Measurements from ENCODE around the gene FABP7. TPM values are rescaled to one million over a fixed set of nuclear protein-coding genes. Genes with fewer than 3 reads are reported as not detected.
"Not testable (repeated sequence)": the region's sequence is repeated elsewhere in the genome, so short reads cannot be mapped to it uniquely, and the experiment has no call there.

The FABP7 gene
- not detected in 2 replicates for total RNA-seq (2014; rRNA removed; shearing (Covaris generic))
- not detected in 2 replicates for polyA plus RNA-seq (2015; cell fraction: cytosol; rRNA removed)
- not detected in 2 replicates for polyA plus RNA-seq (2015; cell fraction: nucleus; rRNA removed)

DNA sequence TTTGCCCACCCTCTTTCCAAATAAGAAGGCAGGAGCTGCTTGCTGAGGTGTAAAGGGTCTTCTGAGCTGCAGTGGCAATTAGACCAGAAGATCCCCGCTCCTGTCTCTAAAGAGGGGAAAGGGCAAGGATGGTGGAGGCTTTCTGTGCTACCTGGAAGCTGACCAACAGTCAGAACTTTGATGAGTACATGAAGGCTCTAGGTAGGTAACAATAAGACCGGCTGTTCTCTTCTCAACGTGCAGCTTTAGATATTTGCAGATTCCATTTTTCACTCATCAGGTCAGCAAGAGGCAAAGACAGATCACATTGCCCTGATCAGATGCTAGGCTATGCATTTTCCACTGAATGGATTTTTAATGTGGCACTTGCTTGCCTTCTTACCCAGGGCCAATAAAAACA is at the start of gene FABP7:
TSS of gene FABP7 (plus strand) at position 50 of the 400 bp plus-strand sequence. CDS start at position 129, 79 bp downstream.
- no peak for DNase-seq (ENCODE audit: low read depth)

DNA sequence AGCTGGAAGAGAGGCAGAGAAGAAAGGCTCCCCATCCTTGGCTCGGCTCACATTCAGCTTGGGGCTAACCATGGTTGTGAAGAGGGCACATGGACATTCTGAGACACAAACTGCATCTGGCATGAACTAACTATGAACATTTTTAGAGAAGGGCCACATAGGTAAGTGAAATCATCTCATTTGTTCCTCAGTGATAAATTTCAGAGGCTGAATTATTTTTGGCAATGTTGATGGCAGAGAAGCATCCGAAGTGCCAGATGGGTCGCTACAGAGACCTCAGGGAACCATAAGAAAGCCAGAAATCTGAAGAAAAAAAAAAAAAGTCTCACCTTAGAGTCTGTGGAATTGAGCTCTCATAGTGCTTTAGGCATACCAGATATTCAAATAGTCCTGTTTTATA is 49.2 kb upstream of the FABP7 start:
- no peak for DNase-seq (ENCODE audit: low read depth)

DNA sequence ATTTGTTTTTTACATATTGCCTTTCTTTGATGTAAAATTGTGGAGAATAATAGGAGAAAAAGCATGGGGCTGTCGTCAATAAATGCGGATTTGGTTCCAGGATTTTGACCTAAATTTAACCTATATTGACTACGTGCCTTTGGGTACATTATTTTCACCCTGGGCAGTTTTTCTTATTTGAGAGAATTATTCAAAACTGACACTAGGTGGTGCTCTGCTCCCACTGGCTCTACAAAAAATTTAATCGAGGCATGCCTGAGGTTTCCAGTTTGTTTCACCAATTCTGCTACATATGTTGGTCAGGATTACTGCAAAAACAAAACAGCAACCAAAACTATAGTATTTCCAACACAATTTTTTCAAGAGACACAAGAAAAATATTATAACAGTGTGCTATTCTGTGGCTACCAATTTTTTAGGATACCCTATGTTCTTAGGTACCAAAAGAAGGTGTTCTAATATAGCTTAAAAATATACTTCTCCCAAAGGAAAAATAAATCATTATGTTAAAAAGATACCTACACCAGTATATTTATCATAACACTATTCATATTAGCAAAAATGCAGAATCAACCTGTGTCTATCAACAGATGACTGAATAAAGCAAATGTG is 48.6 kb upstream of the FABP7 start:
- peak; percentile 38 for DNase-seq (ENCODE audit: low read depth)

DNA sequence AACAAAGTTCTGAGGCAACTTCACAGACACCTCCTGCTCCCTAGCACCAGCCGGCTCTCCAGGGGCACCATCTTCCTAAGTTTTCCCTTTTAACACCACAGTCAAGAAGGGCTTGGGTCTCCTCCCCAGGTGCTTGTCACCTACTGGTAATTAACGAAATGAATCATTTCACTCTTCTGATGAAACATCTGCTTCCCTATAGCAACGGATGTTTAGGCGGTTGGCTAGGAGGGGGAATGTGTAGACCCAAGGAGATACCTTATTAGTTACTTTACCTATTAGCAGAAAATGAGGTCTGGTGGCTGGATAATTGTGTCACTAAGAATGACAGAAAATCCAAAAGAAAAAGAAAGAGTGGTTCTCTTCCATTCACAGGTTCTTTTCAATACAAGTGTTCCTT is 46.3 kb upstream of the FABP7 start:
- DNase-seq (ENCODE audit: low read depth), result no peak

DNA sequence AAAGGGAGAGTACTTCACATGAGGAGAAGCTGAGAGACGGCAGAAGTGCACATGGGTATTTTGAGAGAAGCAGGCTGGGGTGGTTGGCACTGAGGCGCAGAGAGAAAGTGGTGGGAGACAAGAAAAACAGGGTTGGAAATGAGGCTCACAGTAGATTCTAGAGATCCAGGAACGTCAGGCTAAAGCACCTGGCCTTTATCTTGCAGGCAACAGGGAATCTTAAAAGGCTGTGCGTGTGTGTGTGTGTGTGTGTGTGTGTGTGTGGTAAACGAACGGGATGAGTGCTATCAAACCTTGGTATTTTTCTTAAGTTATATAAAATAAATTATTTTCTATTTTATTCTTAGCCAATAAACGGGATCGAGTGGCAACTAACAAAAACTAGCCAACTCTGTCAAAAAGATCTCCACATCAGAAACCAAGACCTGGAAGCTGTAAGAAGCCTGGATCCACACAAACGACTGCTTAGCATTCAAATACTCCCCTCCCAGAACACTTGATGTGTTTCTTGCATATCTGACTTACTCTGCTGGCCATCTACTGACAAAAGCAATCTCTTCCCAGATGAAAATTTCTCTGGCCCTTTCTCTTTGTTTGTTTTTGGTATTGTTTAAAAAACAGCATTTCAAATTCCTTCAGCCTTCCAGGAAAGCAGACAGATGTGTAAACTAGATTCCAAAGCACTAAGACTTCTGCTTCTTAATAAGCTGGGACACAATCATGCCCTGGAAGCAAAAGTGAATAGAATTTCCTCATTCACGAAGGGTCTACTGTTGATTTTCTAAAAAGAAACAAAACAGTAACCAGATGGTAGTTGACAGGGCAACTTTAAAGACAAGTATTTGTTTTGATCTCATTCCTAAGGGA is 44.8 kb upstream of the FABP7 start:
- DNase-seq (ENCODE audit: low read depth), result no peak

DNA sequence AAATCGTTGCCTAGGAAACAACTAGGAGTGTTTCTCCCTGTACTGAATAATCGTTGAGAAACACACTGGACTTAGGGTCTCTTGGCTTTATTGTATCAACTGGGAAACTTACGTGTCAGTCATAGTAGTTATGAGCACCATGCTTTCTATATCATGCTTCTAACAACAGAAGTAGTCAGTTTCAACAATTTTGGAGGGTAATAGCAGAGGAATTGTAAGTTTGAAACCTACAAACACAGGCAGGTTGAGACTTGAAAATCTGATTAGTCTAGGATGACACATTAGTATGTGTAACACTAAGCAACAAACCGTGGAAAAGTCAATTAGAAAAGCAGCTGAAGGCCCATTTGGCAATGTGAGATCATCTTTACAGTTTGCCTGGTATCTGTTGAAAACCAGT is 43.9 kb upstream of the FABP7 start:
- DNase-seq (ENCODE audit: low read depth), result no peak

DNA sequence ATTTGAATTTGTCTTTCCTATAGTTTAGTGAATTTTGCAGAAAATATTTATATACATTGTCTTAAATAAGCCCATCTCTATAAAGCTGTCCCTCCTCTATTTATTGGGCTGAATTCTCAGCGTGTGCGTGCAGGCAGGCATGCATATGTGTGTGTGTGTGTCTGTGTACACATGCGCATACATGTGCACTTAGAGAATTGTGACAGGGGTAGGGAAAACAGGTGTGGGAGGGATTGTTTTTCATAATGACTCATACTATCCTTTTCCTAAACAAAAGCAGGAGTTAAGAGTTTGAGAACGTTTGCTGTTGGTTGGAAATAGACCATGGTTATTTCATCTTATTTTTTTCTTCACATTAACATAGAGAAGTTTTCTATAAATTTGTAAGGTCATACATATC is 43.4 kb upstream of the FABP7 start:
- DNase-seq (ENCODE audit: low read depth), result no peak

DNA sequence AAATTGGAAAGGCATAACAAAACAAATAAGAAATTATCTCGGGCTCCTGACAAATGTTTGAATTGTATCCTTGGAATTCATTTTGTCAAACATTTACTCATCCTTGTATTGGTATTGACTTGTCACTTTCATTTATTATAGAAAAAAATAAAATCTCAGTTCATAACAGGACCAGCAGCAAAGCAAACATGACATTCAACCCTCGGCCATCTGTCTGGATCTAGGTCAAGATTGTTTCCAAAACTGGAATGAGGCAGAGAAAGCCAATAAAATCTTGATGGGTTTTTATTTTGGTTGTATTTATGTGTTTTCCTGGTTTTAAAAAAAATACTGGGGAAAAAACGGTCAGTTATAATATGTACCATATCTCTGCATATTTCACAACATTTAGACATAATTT is 42.9 kb upstream of the FABP7 start:
- no peak for DNase-seq (ENCODE audit: low read depth)

DNA sequence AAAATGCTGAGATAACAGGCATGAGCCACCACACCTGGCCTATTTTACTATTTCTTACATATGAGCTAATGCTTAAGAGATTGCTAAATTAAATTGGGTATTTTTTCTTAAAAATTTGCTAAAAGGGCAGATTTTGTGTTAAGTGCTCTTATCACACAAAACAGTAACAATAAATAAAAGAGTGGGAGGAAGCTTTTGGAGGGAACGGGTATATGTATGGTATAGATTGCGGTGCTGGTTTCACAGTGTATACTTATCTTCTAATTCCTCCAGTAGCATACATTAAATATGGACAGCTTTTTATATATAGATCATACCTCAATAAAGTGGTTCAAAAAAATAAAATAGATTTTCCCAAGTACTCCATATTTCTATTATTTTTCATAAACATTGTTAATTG is 39.4 kb upstream of the FABP7 start:
- DNase-seq (ENCODE audit: low read depth), result no peak

DNA sequence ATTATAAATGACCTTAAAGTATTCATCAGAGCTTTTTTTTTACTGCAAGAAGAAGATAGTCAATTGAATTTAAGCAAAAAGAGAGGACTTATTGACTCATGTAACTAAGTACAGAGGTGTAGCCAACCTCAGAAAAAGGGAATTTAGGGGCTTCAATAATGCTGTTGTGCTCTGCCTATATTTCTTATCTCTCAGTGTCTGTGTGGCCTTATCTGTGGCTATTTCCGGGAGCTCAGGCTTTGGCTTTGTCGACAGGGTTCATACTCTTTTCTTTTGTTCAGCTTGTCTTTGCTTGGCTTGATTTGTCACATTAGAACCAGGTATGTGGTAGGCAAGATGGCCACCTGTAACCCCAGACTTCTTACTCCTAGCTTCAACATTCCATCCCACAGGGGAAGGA is 38.6 kb upstream of the FABP7 start:
- no peak for DNase-seq (ENCODE audit: low read depth)

DNA sequence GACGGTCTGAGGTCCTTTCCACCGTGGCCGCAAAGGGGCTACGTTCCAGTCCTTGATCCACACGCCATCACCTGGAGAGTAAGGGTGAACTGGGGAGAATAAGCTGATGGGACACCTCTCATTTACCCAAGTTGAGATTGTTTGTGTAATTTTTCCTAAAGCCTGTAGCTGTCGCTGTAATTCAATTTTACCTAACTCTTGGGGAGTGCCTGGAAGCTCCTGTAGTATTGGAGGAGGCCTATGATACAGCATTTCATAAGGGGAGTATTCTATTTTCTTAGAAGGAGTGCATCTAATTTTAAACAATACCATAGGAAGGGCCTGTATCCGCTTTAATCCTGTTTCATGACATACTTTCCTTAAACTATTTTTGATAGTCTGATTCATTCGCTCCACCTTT is 35.3 kb upstream of the FABP7 start:
- peak; percentile 11 for DNase-seq (ENCODE audit: low read depth)

DNA sequence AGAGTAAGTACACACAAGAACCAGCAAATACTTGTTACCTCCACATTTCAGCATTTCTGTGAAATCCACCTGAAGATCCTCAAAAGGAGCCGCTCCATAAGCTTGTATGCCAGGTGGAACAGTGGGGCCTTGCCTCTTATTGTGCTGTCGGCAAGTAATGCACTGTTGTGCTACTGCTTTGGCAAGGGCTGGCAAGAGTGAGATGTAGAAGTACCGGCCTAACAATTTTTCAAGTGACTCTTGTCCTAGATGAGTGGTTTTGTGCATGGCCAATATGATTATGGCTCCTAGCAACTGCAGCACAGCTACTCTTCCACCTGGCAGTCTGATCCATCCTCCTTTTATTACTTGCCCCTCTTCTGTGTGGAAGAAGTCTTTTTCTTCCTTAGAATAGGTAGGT is 34.7 kb upstream of the FABP7 start:
- DNase-seq (ENCODE audit: low read depth), result not testable (repeated sequence)

DNA sequence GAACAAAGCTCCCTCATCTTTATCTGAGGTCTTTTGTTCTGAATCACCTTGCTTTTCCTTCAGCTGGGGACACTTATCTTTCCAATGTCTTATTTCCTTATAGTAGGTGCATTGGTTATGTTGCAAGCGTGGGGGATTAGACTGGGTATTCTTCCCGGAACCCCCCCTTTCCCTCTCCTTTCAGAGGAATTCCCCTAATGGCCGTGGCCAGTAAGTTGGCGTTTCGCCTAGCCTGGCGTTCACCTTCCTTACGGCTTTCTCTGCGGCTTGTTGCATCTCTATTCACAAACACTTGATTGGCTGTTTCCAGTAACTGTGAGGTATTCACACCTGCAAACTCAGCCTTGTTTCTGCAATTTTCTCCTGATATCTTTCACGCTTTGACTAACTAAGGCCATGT is 32.8 kb upstream of the FABP7 start:
- DNase-seq (ENCODE audit: low read depth), result no peak

DNA sequence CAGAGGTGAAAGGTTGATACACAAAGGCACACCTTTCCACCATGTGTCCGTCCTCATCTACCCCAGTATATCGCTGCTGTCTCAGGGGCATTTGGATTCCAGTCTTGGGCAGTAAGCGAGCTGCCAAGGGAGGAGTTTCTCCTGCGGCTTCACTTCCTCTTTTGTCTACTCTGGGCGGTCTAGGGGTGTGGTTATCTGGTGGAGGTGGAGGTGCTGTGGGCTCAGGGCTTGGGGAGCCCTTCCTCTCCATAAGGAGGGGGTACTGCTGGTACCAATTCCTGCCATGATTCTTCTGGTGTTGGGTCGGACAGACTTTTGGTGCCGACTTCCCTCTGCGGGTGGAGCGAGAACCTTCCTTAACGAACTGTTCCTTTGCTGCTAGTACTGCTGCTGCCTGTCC is 31.9 kb upstream of the FABP7 start:
- DNase-seq (ENCODE audit: low read depth), result no peak

DNA sequence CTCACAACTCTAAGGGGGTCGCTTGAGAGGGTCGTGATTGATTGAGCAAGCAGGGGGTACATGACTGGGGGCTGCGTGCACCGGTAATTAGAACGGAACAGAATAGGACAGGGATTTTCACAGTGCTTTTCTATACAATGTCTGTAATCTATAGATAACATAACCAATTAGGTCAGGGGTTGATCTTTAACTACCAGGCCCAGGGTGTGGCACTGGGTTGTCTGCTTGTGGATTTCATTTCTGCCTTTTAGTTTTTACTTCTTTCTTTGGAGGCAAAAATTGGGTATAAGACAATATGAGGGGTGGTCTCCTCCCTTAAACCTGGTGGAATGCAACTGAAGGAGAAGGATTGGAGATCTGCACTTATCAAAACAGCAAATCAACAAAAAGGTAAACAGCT is 30.6 kb upstream of the FABP7 start:
- not testable (repeated sequence) for DNase-seq (ENCODE audit: low read depth)

DNA sequence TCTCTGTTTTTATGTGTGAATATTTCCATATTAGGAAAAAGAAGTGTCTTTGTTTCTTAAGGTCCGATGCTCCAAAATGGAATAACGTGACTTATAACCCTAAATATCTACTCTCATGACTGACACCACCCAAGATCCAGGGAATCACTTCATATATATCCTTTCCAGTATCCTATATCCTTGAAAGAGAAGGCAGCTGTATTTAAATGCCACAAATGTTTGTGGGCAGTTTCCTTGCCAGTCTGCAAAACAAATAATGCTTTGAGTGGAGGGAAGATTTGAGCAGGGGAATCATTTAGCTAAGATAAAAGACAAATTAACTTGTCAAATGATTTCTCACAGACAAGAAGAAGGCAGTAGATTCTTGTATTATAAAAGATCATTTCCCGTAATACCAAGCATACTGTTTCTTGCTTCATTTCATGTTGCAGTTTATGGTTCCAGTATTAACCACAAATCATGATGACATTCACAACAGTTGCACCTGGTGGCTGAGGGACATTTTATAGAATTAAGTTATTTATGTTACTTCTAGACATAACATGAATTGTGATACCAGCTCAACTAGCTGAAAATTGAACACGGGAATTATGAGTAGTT is 30.0 kb upstream of the FABP7 start:
- no peak for DNase-seq (ENCODE audit: low read depth)

DNA sequence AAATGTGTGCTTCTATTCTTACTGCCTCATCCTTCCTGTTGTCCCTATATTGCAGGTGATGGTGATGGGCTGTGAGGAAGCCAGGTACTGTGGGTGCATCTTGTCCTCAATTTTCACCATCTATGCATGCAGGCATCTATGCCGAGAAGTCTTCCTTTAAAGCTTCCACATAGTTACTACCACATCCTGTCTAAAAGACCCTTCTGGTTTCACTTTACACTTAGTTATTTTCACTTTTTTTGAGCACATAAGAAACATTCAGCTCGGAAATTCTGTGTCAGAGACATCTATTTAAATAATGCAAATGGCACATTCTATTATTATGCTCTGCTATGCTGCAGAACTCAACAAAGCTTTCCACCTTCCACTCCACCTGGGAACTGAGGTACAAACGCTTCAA is 28.2 kb upstream of the FABP7 start:
- DNase-seq (ENCODE audit: low read depth), result no peak

DNA sequence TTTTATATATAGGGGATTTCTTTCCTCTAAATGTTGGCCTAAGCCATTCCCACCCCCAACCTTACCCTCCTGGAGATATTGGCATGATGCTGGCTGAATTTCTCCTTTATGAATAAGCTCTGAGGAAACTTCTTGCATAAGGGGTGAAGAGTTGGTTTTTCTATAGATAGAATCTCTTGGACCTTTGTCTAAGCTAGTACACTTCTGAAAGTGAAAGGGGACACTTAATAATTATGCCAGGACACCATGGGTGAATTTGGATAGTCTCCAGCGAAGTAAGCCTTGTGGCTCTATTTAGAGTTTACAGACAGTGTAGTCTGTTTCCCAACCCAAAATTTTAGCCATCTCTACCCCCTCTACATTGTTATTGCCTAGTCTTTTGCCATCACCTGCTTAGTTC is 27.1 kb upstream of the FABP7 start:
- no peak for DNase-seq (ENCODE audit: low read depth)

DNA sequence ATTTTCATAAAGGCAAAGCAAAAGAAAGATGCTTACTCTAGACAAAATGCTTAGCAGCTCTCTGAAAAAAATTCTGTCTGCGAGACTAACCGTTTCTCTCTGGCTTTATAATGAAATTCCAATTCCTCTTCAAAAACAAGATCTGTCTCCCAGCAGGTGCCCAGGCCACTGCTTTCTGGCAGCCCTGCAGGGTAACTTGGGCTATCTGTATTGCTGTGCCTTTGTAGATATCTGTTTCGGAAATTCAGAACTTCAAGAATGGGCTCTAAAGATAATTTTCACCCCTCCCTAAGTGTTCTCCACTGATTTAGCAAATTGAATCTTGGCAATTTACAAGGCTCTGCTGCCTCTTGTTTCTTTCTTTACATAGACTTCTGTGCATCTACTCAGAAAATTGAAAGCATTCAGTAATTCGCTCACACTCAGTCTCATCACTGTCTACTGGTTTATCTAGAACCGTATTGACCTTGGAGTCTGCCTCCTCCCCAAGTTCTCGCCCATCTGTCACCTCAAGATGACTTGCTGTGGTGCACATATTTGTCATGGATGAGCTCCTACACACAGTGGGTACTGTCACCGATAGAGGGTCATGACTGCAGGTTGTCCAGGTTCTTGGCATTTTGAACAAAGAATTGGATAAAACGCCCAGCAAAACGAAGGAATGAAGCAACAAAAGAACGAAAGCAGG is 26.4 kb upstream of the FABP7 start:
- DNase-seq (ENCODE audit: low read depth), result no peak

DNA sequence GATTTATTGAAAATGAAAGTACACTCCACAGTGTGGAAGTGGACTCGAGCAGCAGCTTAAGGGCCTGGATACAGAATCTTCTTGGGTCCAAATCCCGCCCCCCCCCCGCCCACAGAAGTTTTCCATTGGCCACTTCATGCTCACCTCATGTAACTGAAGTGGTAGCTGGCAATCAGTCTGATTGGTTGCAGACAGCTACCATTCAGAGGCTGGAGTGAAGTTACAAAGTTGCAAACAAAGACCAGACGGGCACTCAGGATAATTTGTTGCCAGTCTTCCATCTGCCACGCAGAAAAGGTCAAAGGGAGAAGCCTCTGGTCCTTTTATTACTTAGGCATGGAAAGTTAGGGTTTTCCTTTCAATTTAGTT is 25.8 kb upstream of the FABP7 start:
- DNase-seq (ENCODE audit: low read depth), result no peak

DNA sequence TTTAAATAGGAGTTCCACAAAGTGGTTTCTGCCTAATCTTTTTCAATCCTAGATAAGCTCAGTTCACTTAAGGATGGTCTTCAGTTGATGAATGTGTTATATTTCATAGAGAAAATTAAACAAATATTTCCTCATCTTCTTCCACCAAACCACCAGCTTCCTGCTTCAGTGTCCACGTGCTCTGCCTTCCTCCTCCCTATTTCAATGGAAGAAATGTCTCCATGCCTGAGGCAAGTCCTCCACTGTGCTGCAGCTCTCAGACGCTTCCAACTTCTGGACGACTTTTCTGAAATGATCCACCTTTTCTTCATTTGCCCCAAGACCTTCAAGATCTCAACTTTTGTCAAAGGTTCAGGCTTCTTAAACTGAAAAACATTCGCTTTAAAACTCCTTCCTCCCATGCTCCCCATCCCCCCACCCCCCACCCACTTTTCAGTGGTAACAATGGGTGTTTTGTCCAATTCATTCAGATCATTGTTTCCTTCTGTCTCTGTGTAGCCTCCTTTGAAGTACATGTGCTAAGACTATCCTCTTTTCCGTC is 25.3 kb upstream of the FABP7 start:
- no peak for DNase-seq (ENCODE audit: low read depth)

DNA sequence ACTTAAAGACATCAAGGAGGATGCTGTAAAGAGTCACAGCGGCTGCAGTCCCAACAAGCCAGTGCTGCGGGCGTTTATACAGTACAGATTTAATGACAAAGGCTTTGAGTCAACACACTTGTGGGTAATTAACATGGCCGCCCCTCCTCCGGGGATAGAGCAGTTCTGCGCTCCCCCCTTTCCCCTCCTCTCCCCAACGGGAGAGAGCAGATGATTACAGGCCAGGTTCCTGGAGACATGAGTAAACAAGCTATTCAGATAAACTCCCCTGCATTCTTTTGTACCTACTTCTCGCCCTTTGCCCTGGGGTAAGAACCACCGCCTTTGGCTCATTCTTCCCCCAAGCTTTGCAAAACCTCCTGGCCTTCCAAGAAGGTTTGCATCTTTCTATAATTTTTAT is 23.6 kb upstream of the FABP7 start:
- DNase-seq (ENCODE audit: low read depth), result no peak

Data from HT1080 (cell line).